ENCODE data around the gene PAGE1.
"Not testable (repeated sequence)": the region's sequence is repeated elsewhere in the genome, so short reads cannot be mapped to it uniquely, and the experiment has no call there.

The PAGE1 gene, protein sequence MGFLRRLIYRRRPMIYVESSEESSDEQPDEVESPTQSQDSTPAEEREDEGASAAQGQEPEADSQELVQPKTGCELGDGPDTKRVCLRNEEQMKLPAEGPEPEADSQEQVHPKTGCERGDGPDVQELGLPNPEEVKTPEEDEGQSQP

DNA sequence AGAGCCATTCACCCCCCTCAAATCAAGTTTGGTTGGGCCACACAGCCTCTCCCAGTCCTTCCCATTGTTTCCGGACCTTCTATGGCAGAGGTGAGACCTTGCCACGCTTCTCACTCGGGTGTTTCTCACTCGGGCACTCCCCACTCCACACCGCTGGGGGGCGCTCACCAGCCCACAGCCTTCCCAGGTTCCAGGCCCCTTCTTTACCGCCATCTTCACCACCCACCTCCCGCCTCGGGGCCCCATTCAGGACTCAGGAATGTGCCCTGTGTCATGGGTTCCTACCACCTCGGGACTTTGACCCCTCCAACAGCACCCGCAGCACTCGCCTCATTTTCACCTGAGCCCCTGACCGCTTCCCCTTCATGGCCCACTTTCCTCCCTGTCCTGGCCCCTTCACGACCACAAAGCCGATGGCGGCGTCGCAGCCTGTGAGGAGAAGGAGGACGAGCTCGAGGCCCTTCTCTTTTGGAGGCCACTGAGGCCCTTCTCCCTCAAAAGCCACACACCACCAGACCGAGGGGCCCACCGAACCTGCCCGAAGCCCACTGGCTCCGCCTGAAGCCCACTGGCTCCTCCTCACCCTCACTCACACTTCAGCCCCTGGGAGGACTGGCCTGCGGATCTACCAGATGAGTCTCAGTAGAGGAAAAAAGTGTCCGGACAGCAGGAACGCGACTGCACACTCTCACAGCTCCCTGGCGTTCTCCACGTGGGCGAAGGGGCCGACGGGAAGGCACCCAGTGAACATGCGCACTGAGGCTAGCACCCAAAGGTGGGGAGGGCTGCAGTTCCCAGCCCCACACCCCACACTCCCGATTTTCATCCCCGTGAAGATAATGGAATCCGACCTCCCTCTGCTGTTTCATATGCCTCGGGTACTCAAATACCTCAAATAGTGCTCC, at the start of gene PAGE1:
Gene PAGE1, minus strand, starts transcription at position 709 of the 905 bp plus-strand sequence. CDS start 1,214 bp downstream, outside the sequence.
- no peak for DNase-seq (ENCODE audit: low read depth)

DNA sequence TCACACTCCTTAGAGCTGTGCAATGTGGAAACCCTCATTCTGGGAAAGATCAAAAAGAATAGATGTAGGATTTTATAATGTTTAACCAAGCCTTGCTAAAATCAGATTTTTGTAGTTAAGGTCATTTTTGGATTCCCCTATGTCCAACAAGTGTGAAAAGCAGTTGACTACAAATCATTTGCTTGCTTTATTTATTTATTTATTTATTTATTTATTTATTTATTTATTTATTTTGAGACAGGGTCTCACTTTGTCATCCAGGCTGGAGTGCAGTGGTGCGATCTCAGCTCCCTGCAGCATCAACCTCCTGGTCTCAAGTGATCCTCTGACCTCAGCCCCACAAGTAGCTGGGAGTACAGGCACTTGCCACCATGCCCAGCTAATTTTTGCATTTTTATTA, 45.7 kb upstream of the PAGE1 start:
- DNase-seq (ENCODE audit: low read depth), result not testable (repeated sequence)

DNA sequence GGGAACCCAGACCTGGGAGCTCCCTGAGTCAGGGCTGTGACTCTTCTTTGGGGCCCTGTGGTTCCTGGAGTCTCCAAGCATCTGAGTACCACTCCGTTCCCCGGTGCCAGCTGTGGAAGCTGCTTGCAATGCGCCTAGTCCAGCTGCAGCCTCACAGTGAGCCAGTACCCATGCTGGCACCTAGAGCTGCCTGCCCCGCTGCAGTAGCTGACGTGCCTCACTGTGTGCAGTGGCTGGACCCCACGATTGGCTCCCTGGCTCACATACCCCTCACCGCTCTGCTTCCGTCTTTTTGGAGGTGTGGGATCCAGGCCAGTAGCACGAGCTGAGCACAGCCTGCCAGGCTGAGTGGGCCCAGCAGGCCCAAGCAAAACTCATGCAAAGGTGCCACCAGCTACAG, 32.1 kb upstream of the PAGE1 start:
- DNase-seq (ENCODE audit: low read depth), result no peak

DNA sequence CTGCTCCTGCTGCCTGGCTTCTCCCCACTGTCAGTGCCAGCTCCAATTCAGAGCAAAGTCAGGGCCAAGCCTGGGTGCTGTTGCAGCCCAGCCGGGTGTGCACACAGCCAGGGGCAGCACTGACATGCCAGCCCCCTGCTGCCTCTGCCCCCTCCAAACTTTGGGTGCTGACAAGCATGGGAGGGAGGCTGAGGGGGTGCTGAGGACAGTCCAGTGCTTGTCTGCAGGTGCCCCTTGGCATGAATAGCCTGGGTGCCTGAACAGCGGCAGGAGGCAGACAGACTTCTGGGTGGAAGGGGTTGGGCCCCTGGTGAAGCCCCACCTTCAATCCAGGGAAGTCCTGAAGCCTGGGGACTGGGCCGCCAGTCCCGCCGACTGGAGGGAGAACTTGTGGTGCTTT, 31.2 kb upstream of the PAGE1 start:
- no peak for DNase-seq (ENCODE audit: low read depth)

DNA sequence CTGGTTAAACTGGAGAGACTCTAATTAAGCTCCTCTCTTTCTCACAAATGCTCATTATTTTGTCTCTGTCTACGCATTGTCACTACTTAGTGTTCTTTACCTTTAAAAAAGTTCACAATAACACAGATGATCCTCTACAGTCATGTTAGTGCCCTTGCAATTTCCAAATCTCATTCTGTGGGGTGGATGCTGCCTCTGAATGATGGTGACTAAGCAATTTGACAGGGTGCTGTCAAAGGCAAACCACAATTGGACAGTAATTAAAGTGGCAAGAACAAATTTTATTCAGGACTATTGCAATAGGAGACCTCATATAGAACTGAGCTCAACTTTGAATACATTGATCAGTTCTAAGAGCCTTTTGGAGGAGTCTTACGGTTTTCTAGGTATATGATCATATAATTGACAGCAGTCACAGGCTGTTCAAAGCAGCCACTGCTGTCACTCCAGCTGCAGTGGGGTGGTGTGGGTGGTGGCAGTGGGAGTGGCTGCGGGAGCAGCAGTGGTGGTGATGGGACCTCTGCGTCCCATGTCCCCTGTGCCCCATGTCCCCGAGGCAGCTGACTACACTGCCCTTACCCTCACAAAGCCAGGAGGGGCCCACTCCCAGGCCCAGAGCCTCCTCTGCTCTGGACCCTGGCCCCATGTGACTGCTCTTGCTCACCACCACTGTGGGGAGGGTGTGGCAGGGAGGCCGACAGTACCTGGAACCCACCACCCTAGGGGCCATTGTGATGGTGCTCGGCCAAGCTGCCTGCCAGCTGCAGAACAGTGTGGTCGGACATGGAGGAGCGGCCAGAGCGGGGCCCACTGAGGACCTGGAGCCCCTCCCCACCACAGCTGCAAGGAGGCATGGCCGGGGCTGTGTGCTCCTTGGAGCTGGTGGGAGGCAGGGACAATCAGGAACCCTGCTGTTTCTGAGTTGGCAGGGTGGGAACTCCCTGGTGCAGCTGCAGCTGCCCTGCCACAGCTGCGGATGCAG, 30.4 kb upstream of the PAGE1 start:
- no peak for DNase-seq (ENCODE audit: low read depth)

DNA sequence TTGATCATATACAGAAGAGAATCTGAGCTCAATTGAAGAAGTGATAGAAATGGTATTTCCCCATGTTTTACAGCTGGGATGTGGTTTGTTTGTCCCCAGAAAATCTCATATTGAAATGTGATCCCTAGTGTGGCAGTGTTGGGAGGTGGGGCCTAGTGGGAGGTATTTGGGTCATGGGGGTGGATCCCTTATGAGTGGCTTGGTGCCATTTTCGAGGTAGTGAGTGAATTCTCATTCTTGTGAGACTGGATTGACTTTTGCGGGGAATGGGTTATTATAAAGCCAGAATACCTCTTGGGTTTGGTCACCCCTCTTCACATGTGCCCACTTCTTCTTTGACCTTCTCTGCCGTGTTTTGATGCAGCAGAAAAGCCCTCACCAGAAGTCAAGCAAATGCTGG, 29.6 kb upstream of the PAGE1 start:
- no peak for DNase-seq (ENCODE audit: low read depth)

DNA sequence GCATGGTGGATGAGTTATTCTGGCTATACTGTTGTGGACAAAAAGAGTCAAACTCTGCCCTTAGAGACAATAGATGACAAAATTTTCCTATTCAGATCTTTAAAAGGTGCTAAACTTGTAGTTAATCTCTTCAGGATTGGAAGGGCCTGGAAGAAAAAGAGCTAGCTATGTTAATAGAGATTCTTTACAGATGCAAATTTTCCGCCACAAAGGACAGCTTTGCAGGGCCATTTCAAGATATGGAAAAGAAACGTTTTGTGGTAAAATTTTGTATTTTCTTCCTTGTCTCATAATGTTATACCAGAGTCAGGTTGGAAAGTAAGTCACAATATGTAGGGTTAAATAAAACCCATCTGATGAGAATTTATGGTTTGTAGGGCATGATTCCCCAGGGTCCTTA, 24.3 kb upstream of the PAGE1 start:
- not testable (repeated sequence) for DNase-seq (ENCODE audit: low read depth)

DNA sequence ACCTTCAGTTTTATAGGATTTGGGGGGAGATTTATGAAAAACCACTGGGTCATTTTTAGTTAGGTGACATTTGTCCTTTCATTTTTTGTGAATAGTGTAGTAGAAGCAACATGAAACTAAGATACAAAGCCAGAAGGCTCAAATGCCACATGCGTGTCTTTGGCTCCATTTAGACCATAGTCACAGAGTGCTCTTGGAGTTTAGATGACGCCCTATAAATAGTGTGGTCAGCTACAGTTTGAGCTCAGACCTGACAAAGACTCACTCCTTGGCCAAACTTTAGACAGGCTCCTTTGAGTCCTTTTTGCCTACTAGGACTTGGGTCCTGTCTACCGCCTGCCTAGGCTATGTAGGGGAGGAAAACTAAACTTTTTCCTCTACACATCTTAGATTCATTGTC, 16.8 kb upstream of the PAGE1 start:
- no peak for DNase-seq (ENCODE audit: low read depth)

DNA sequence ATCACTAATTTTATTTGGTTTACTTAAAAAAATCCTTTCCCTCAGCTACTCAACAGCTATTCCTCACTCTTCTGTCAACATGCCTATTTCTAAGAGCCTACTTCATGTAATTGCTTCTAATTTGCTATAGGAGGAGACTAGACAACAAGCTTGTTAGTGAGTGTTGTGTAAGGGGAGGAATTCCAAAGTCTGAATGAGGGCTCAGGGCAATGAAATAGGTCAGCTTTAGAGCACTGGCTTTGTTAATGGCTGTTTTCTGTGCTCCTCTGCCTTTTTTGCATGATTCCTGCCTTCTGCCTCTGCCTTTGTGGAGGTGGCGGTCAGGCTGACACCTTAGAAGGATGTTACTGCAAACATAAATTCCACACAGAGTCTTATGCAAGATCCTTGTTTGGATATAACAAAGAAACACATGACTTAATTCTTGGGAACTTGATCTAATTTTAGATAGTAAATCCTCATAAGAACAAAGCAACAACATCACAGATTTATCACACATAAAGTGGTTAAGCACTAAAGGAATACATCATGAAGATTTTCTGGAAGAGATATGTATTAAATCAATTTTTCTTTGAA, 15.0 kb upstream of the PAGE1 start:
- DNase-seq (ENCODE audit: low read depth), result no peak

DNA sequence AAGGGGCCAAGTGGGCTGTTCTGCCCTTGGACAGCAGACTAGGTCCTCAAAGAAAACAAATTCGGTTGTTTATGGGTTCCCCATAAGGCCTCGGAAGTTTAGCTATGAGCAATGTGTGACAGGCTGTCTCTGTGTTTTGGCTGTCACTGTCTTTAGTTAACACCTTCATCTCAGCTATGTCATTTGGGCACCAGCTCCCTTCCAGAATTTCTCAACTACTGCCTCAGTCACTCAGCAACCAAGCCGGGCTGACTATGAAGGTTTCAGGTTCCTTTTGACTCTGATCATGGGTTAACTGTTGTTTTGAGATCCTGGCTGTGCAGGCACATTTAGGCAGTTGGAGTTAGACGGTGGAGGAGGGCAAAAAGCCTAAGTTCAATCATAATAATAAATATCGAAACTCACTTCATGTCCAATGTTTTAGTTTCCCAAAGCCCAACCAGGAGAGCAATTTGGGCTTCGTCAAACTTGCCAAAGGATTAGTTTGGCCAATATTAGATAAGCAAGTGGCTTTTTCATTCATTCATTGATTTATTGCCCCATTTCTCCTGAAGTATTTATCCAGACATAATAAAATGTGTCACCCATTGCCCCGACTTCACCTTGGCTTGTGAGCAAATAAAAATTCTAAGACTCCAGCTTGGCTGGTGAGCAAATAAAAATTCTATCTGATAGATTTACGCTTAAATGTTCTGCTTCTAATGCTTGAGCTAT, 9.1 kb upstream of the PAGE1 start:
- DNase-seq (ENCODE audit: low read depth), result no peak

DNA sequence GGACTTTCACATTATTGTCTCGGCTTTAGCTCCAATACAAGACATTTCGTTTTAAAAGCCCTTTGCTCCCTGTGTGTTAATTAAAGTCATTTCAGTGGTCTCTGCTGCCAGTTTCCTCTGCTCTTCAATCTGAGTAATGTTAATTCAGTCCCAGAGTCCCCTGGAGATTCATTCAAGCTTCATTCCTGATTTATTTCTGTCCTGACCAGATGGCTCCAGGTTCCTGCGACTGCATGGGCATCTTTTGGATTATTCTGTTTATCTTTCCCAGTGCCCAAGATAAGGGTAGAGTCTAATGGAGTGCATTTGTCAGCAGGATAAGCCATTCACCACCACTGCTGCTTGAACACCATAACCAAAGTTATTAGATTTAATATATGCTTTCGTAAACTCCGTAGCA, 6.1 kb upstream of the PAGE1 start:
- no peak for DNase-seq (ENCODE audit: low read depth)

DNA sequence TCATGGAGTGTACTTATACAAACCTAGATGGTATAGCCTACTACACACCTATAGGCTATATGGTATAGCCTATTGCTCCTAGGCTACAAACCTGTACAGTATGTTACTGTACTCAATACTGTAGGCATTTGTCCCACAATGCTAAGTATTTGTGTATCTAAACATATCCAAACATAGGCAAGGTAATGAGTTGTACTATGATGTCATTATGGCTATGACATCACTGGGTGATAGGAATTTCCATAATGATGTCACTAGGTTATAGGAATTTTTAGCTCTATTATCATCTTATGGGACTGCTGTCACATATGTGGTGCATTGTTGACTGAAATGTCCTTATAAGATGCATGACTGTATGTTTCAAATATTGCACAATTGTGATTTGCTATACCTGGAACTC, 5.5 kb upstream of the PAGE1 start:
- DNase-seq (ENCODE audit: low read depth), result no peak

DNA sequence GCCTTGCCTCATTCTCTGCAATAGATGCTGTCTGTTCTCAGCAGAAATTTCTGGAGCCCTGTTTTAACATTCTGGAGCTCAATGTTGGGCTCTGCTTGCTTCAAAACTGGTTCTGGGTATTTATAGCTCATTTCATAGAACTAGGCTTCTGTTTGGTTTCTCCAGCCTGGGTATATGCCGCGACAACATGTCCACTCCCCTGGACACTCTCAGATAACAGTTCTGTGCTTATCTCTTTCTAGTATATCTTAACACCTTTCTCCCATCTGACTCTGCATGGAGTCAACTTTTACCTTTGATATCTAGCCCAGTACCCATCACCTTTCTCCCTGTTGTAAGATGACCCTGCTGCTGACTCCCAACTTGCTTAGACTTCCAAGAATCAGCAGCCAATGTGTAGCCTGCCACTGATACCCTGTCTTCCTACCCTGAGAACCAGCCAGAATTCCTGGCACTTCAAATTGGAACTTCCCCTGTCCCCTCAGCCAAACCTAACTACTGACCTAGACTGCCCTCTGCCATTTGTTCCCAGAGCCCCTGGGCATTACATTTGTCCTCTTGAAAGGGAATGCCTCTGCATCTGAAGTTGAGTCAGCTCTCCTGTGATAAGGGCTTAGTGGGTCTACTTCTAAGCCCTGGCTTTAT, 20.6 kb downstream of the PAGE1 start:
- DNase-seq (ENCODE audit: low read depth), result no peak

DNA sequence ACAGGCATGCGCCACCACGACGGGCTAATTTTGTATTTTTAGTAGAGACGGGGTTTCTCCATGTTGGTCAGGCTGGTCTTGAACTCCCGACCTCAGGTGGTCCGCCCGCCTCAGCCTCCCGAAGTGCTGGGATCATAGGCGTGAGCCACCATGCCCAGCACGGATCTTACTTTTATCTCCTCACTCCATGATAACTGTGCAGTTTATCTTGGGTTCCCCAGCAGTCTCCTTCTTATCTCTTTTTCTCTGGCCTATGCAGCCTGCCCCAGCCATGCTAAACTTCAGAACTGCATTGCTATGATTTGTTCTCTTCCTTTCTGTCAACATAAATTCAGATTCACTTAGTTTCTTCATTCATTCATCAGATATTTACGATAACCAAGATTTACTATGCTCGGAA, 22.4 kb downstream of the PAGE1 start:
- DNase-seq (ENCODE audit: low read depth), result no peak

DNA sequence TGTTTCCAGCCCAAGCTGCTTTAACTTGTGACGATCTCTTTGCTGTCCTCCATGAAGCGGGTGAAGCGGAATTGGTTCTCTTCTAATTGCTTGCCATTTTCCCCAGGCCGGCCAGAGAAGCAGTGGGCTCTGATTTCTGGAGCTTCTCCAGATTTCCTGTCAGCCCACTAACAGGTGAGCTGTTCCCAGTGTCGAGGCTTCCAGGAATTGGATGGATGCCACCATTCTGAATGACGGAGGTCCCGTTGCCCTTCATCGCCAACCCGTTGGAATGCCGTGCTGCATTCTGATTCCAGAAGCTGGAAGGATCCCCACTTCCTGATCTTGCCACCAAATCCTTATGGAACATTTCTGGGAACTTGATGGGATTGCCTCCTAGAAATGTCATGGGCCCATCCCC, 31.0 kb downstream of the PAGE1 start:
- no peak for DNase-seq (ENCODE audit: low read depth)

DNA sequence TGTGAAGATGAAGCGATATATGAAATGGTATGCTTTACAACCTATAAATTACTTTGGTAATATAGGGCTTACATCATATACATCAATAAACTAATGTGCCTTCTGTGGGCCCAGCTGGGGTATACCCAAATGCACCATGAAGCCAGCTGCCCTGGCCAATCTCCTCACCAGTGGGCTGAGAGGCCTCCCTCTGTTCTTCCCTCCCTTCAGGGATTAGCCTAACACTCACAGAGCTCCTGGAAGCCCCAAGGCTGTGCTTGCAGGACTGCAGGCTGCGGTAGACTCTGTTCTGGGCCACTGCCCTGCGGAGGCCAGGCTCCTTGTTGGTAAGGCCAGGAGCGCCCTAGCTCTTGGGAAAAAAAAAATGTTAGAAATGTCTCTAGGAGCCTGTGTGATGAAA, 33.9 kb downstream of the PAGE1 start:
- no peak for DNase-seq (ENCODE audit: low read depth)

DNA sequence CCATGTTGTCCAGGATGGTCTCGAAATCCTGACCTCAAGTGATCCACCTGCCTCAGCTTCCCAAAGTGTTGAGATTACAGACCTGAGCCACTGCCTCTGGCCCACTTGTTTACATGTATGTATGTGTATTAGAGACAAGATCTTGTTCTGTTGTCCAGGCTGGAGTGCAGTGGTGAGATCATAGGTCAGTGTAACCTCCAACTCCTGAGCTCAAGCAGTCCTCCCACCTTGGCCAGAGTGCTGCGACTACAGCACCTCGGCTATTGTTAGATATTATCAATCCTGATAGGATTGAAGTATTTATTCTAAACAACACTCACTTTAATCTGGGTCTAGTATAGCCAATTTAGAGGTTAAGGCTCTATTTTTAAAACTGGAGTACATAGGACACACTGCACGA, 36.0 kb downstream of the PAGE1 start:
- no peak for DNase-seq (ENCODE audit: low read depth)

DNA sequence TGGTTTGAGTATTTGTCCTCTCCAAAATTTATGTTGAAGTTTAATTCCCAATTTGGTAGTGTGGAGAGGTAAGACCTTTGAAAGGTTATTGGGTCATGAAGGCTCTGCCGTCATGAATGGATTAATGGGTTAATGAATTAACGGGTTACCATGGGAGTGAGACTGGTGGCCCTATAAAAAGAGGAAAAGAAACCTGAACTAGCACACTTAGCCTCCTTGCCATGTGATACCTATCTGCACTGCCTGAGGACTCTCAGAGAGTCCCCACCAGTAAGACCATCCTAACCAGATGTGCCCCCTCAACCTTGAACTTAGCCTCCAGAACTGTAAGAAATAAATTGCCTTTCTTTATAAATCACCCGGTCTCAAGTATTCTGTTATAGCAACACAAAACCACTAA, 39.3 kb downstream of the PAGE1 start:
- no peak for DNase-seq (ENCODE audit: low read depth)

DNA sequence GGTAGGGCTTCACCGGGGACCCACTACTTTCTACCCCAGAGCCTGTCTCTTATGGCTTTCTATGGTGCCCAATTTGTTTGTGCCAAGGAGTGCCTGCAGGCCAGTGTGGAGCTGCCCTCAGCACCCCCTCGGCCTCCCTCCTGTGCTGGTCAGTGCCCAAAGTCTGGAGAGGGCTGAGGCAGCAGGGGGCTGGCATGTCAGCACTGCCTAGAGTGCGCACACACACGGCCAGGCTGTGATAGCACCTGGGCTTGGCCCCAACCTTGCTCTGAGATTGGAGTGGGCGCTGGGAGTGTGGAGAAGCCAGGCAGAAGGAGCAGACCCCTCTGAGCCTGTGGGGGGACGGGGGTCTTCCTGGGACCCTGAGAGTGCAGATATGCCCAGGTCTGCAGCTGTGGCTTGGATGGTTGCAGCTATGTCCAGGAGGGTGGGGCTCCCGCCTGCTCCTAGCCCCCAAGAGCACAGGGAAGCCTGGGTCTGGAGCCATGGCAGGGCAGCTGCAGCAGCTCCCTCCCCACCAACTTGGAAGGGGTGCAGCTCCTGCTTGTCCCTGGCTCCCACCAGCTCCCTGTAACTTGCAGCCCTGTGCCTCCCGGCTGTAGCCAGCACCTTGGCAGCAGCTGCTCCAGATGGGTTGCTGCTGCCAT, 50.7 kb downstream of the PAGE1 start:
- no peak for DNase-seq (ENCODE audit: low read depth)
